Measurements from ENCODE around the gene UNC50. TPM values are rescaled to one million over a fixed set of nuclear protein-coding genes. Genes with fewer than 3 reads are reported as not detected.

The UNC50 gene
- total RNA-seq, 1 donor from 2014 or later: 34.4 TPM

DNA sequence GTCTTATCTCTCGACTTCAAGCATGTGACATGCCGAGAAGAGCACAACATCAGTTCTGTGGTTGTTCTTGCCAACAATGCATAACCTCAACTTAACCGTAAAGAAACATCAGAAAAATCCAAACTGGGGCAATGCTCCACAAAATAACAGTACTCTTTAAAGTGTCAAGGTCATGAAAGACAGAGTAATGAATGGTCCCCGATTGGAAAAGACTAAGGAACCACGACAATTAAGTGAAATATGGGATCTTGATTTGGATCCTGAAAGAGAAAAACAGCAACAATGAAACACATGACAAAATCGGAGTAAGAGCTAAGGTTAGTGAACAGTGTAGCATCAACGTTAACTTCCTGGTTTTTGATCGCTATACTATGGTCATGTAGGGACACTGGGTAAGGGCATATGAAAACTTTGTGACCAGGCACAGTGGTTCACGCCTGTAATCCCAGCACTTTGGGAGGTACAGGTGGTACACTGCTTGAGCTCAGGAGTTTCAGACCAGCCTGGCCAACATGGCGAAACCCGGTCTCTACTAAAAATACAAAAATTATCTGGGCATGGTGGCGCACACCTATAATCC is 55.2 kb downstream of the UNC50 start:
- intact Hi-C loops (cut with DNase I): no loop called here
- Histone ChIP-seq H3K27me3 (no peaks in the 10 kb centered on the region), H3K36me3 (peaks cover 0 to under 1% of the 10 kb centered on the region in 2 donors), H3K27ac (no peak overlapping the region), H3K4me3 (no peak overlapping the region), H3K4me1 (no peaks in the 10 kb centered on the region), H3K9me3 (no peaks in the 10 kb centered on the region)
- TF ChIP-seq, protein P1, sequence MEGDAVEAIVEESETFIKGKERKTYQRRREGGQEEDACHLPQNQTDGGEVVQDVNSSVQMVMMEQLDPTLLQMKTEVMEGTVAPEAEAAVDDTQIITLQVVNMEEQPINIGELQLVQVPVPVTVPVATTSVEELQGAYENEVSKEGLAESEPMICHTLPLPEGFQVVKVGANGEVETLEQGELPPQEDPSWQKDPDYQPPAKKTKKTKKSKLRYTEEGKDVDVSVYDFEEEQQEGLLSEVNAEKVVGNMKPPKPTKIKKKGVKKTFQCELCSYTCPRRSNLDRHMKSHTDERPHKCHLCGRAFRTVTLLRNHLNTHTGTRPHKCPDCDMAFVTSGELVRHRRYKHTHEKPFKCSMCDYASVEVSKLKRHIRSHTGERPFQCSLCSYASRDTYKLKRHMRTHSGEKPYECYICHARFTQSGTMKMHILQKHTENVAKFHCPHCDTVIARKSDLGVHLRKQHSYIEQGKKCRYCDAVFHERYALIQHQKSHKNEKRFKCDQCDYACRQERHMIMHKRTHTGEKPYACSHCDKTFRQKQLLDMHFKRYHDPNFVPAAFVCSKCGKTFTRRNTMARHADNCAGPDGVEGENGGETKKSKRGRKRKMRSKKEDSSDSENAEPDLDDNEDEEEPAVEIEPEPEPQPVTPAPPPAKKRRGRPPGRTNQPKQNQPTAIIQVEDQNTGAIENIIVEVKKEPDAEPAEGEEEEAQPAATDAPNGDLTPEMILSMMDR (IDR thresholded peaks at IDR 0.05): no peak
- DNase-seq (ENCODE audit: low spot score in 2 of 2): no peak

DNA sequence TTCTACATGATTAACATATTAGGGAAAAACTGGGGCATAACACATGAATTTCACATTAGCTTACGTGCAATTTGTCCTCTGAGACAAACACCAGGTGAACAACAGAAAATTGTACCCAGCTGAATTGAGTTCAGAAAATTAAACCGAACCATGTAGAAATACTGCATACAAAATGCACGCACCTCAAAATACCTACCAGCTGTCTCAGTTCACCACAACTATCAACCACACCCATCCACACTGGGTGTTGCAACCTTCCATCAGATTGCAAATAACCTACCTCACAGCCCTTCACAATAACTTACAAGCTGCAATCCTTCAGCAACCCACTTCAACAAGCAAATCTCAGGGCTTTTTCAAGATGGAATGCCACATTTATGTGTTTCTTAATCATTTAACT is 55.9 kb downstream of the UNC50 start:
- no peak for DNase-seq (ENCODE audit: low spot score in 2 of 2)
- intact Hi-C loops (cut with DNase I): no loop called here
- Histone ChIP-seq H3K9me3 (no peaks in the 10 kb centered on the region), H3K36me3 (peaks cover 0 to 6% of the 10 kb centered on the region in 2 donors), H3K27ac (no peak overlapping the region), H3K27me3 (no peaks in the 10 kb centered on the region), H3K4me1 (no peaks in the 10 kb centered on the region), H3K4me3 (no peak overlapping the region)
- TF ChIP-seq, protein P1 (IDR thresholded peaks at IDR 0.05): no peak

DNA sequence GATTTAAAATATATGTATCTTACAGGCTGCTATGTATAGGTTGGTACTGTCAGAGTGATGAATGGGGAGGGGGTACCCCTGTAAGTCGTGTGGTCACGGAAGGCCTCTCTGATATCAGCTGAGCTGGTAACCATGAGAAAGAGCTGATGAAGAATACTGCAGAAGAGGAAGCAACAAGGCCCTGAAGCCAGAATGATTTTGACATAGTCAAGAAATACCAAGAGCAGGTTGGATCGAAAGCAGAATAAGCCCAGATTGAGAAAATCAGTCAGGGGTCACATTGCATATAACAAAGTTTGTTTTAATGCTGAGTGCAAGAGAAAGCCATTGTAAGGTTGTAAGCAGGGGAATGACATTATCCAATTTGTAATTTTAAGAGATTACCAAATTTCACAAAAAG is 57.3 kb downstream of the UNC50 start:
- Histone ChIP-seq H3K27ac (no peak overlapping the region), H3K27me3 (no peaks in the 10 kb centered on the region), H3K36me3 (peaks cover 0 to 6% of the 10 kb centered on the region in 2 donors), H3K9me3 (no peaks in the 10 kb centered on the region), H3K4me3 (no peak overlapping the region), H3K4me1 (no peaks in the 10 kb centered on the region)
- intact Hi-C loops (cut with DNase I): no loop called here
- no peak for DNase-seq (ENCODE audit: low spot score in 2 of 2)
- TF ChIP-seq, protein P1 (IDR thresholded peaks at IDR 0.05): no peak

Other genes with a start within 250 kb of the UNC50 start
- 52.8 TPM for gene INPP4A, start 163.7 kb upstream of the UNC50 start, total RNA-seq
- 86.3 TPM for gene COA5, start 77 bp upstream of the UNC50 start, total RNA-seq
- 8.0 TPM for gene MGAT4A, start 122.5 kb downstream of the UNC50 start, total RNA-seq